ENCODE measurements around the gene IER5.

Gene IER5

DNA sequence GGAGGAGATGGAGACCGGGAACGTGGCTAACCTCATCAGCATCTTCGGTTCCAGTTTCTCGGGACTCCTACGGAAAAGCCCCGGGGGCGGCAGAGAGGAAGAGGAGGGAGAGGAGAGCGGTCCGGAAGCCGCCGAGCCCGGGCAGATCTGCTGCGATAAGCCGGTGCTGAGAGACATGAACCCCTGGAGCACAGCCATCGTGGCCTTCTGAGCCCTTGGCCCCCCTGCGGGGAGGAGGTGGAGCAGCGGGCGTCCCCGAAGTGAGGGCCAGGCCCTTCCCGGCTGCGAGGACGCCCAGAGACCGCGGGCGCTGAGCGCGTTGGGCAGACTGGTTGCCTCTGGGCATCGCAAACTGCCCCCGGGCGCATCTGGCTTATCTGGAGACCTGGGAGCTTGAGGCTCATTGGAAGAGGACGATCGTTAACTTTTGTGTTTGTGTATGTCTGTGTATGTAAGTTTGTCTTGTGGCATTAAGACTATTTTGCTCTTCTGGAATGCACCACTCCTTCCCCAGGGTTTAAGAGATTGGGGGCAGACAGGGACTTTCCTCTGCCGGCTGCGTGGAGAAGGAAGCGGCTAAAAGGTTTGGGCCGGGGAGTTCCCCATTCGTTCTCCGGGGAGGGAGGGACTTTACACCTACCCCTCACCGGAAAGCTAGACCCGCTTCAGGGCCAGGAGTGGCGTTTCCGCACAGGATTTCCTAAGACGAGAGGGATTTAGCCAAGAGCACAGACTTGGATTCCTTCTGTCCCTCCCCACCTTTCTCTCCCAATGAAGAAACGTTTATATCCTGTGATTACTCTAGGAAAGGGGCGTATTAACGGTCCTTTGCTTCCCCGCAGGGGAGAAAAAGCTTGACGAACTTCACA lies 1.4 kb downstream of the IER5 start:
- DNase-seq (ENCODE audit: low spot score): peak; percentile 58
- in situ Hi-C loops (cut with MboI; ENCODE audit: low pct_unique_long_range_greater_than_20kb, low sequenced_read_pairs, unreplicated experiment): no loop called here
- TF ChIP-seq, protein P1, sequence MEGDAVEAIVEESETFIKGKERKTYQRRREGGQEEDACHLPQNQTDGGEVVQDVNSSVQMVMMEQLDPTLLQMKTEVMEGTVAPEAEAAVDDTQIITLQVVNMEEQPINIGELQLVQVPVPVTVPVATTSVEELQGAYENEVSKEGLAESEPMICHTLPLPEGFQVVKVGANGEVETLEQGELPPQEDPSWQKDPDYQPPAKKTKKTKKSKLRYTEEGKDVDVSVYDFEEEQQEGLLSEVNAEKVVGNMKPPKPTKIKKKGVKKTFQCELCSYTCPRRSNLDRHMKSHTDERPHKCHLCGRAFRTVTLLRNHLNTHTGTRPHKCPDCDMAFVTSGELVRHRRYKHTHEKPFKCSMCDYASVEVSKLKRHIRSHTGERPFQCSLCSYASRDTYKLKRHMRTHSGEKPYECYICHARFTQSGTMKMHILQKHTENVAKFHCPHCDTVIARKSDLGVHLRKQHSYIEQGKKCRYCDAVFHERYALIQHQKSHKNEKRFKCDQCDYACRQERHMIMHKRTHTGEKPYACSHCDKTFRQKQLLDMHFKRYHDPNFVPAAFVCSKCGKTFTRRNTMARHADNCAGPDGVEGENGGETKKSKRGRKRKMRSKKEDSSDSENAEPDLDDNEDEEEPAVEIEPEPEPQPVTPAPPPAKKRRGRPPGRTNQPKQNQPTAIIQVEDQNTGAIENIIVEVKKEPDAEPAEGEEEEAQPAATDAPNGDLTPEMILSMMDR (IDR thresholded peaks at IDR 0.05; ENCODE audit: extremely low read depth, insufficient read depth, missing control alignments): no peak

DNA sequence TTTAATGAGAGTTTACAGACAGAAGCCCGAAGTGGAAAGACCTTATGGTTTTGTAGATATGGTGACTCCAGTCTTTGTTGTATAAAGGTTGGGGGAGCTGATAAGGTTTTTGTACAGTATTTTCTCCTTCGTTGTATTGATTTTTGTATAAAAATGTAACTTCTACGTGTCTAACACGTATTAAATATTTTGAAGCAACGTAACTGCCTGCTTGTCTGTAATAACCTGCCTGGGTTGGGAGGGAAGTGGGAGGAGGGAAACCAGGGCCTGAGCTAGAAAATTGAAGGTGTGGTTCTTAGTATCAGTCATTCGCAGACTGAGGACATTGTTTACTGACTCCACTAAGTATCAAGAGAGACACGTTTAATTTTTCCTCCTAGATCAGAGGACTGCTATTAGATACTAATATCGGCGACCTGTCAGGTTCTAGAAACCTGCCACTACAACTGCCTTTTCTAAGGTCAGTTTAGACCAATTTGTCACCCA lies 2.2 kb downstream of the IER5 start:
- TF ChIP-seq, protein P1 (IDR thresholded peaks at IDR 0.05; ENCODE audit: extremely low read depth, insufficient read depth, missing control alignments): no peak
- no peak for DNase-seq (ENCODE audit: low spot score)
- in situ Hi-C loops (cut with MboI; ENCODE audit: low pct_unique_long_range_greater_than_20kb, low sequenced_read_pairs, unreplicated experiment): no loop called here

DNA sequence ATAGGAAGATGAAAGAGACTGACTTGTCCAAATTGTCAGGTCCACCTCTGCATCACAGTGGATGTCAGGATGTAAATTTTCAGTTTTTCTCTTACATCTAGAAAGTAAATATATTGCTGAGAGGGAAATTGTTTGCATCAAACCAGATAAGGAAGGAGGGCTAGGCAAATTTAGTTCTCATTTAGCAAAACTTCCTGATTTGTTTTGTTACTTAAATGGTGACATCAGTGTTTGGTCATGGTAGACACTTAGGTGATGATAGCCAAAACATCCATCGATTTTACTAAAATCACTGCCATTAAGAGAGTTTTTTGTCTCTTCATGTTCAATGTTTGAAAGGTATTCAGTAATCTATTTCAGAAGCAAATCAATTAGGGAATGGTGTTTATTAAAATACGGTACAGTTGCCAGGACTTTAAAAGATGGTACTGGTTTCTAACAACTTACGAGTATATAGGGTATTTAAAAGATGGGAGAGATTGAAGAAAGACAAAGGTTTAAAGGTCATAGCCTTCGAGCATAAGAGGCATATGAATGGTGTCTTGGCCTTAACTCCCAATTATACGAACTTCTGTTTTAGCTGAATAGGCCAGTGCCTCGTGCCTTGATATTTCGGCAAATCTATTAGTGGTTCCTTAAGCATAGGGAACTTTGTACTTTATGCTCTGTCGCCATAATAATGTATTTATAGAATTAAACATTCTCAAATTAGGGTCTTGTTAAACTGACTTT lies 3.0 kb downstream of the IER5 start:
- in situ Hi-C loops (cut with MboI; ENCODE audit: low pct_unique_long_range_greater_than_20kb, low sequenced_read_pairs, unreplicated experiment): no loop called here
- DNase-seq (ENCODE audit: low spot score): no peak
- TF ChIP-seq, protein P1 (IDR thresholded peaks at IDR 0.05; ENCODE audit: extremely low read depth, insufficient read depth, missing control alignments): no peak

DNA sequence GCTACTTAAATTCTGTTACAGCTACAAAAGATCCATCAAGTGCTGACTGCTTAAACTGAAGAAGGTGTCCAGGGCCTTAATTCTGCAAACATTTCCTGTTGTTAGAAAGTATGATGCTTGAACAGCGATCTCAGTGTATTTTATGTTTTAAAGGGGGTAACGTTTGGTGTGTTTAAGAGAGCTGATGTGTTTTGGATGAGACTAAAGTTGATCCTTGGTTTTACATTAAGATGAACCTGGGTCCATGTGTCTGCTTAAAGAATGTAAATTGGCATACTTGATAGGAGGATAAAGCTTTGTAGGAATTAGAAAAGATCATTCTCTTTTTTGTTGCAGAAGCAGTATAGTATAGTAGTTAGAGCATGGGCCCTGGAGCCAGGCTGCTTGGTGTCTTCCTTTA lies 3.6 kb downstream of the IER5 start:
- in situ Hi-C loops (cut with MboI; ENCODE audit: low pct_unique_long_range_greater_than_20kb, low sequenced_read_pairs, unreplicated experiment): no loop called here
- DNase-seq (ENCODE audit: low spot score): no peak
- TF ChIP-seq, protein P1 (IDR thresholded peaks at IDR 0.05; ENCODE audit: extremely low read depth, insufficient read depth, missing control alignments): no peak

DNA sequence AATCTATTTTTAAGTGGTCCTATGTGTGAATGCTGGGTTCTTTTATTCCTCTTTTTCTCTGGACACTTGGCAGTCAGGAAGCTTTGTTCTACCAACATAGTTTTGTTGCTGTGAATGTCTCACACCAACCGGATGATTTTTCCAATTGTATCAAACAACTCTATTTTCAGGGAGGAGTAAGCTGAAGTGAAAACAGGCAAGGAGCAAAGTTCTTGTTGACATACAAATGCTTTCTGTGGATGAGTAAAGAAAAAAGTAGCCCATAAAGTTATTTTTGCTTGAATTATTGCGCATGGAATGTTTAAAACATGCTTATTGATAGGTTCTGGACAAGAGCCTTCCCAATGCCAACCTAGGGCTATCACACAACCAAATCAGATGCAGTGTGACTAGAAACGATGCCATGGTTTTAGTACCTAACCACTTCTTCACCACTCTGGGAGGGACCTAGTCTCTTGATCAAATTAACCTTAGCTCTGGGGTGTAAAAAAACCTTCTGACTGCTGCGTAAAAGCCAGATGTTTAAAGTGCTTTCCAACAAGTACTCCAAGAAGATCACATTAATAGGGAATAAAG lies 4.5 kb downstream of the IER5 start:
- DNase-seq (ENCODE audit: low spot score): no peak
- in situ Hi-C loops (cut with MboI; ENCODE audit: low pct_unique_long_range_greater_than_20kb, low sequenced_read_pairs, unreplicated experiment): no loop called here
- TF ChIP-seq, protein P1 (IDR thresholded peaks at IDR 0.05; ENCODE audit: extremely low read depth, insufficient read depth, missing control alignments): no peak

DNA sequence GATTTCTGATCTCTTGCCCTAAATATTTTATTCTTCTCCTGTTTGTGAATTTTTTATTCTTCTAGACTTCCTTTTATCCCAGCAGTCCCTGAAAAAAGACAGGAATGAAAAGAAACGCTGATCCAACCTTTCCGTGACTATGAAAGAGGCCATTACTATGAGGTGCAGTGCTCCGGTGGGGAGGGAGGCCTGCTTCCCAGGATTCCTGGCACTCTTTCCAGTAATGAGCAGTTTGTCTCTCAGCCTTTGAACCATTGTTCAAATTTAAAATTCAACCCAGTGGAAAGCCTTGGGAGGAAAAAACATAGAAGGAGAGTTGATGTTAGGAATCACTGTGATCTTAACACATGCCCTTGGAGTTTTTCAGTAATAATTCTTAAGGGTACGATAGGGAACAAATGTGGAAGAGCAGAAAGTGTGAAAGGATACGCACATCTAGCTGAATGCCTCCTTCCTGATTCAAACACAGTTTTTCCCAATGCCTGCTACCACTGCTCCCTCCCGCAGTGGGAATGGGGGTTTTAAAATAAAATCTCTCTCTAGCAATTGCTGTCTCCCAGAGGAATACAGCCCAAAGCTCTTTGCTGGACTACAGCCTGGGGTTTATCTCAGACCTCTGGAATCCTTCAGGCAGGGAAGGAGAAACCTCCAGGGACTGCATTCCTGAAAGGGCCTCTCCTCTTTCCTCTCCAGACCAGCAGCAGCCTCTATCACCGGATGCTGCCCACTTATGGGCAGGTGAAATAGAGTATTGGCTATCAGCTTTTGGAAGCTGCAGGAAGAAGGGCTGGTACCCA lies 6.1 kb downstream of the IER5 start:
- TF ChIP-seq, protein P1 (IDR thresholded peaks at IDR 0.05; ENCODE audit: extremely low read depth, insufficient read depth, missing control alignments): no peak
- in situ Hi-C loops (cut with MboI; ENCODE audit: low pct_unique_long_range_greater_than_20kb, low sequenced_read_pairs, unreplicated experiment): no loop called here
- no peak for DNase-seq (ENCODE audit: low spot score)
